Measurements from ENCODE around the gene JCAD.

- no peak for TF ChIP-seq POLR2AphosphoS5 (IDR thresholded peaks at IDR 0.05; ENCODE audit: low read depth, low read length)
- TF ChIP-seq SIN3A (IDR thresholded peaks at IDR 0.05; ENCODE audit: borderline replicate concordance, insufficient read depth, low read length) = no peak
- no peak for TF ChIP-seq TAF1 (IDR thresholded peaks at IDR 0.05; ENCODE audit: borderline replicate concordance, insufficient read depth, low read length)
- TF ChIP-seq, protein P1, sequence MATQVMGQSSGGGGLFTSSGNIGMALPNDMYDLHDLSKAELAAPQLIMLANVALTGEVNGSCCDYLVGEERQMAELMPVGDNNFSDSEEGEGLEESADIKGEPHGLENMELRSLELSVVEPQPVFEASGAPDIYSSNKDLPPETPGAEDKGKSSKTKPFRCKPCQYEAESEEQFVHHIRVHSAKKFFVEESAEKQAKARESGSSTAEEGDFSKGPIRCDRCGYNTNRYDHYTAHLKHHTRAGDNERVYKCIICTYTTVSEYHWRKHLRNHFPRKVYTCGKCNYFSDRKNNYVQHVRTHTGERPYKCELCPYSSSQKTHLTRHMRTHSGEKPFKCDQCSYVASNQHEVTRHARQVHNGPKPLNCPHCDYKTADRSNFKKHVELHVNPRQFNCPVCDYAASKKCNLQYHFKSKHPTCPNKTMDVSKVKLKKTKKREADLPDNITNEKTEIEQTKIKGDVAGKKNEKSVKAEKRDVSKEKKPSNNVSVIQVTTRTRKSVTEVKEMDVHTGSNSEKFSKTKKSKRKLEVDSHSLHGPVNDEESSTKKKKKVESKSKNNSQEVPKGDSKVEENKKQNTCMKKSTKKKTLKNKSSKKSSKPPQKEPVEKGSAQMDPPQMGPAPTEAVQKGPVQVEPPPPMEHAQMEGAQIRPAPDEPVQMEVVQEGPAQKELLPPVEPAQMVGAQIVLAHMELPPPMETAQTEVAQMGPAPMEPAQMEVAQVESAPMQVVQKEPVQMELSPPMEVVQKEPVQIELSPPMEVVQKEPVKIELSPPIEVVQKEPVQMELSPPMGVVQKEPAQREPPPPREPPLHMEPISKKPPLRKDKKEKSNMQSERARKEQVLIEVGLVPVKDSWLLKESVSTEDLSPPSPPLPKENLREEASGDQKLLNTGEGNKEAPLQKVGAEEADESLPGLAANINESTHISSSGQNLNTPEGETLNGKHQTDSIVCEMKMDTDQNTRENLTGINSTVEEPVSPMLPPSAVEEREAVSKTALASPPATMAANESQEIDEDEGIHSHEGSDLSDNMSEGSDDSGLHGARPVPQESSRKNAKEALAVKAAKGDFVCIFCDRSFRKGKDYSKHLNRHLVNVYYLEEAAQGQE (IDR thresholded peaks at IDR 0.05; ENCODE audit: insufficient read depth in 1 of 2, low read depth in 2 of 2, low read length in 2 of 2) = no peak
Observed at GRCh38 chr10:30059209-30060107, at the start of gene JCAD.
